ENCODE measurements around the gene MYL10. TPM values are rescaled to one million over a fixed set of nuclear protein-coding genes. Genes with fewer than 3 reads are reported as not detected.

Gene MYL10
- total RNA-seq, 1 experiment from 2014 or later: not detected

GRCh38 chr7:101631224-101631714, 2.2 kb upstream of the MYL10 start (continued):
- TF ChIP-seq SP1 (IDR thresholded peaks at IDR 0.05; ENCODE audit: low read depth) (no peak), TCF7L2 (IDR thresholded peaks at IDR 0.05; ENCODE audit: borderline replicate concordance, extremely low read depth, insufficient read depth, insufficient read length) (no peak), ELF1 (IDR thresholded peaks at IDR 0.05; ENCODE audit: borderline replicate concordance, low read depth) (no peak), FOSL1 (IDR thresholded peaks at IDR 0.05; ENCODE audit: low read depth) (no peak), EZH2phosphoT487 (IDR thresholded peaks at IDR 0.05; ENCODE audit: borderline replicate concordance) (no peak), CBX3 (IDR thresholded peaks at IDR 0.05; ENCODE audit: low read depth) (no peak), POLR2AphosphoS5 (IDR thresholded peaks at IDR 0.05; ENCODE audit: low read depth, low read length) (no peak), YY1 (IDR thresholded peaks at IDR 0.05; ENCODE audit: extremely low read depth, insufficient replicate concordance, low read depth, low read length) (no peak), ZFX (IDR thresholded peaks at IDR 0.05) (no peak)

DNA sequence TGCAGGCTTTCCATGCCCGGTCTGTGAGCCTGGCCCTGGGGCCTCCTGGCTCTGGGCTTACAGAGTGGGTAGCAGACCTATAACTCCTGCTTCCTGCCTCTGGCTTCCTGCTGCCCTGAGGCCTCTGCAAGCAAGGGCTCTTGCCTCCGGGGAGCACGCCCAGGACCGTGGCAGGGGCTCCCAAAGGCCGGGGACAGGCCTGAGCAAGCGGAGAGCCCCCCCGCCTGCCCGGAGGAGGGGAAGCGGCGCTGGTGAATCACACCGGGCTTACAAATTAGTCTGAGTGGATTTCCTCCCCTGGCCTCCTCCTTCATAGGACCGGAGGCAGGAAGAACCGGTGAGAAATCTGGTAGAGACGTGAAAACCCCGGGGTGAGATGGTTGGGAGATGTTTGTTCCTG, 1.5 kb upstream of the MYL10 start:
- ChIA-PET CTCF (no interaction called here), POLR2A (no interaction called here), RAD21 (ENCODE audit: low non-redundant PET in 1 of 2, low total read pairs in 2 of 2, uncharacterized antibody in 2 of 2, unreplicated experiment in 2 of 2) (no interaction called here)
- no peaks in the 10 kb centered on the region for H4K20me1 ChIP-seq (ENCODE audit: insufficient read depth)
- no peak overlapping the region for H3K4me3 ChIP-seq (replicated peaks in 1 of 2; ENCODE audit: low read depth in 1 of 2, low read length in 2 of 2)
- H3K9me3 ChIP-seq (ENCODE audit: control insufficient read depth in 1 of 2, insufficient read depth in 1 of 2, low read depth in 1 of 2, low read length in 2 of 2): peaks cover 0 to 6% of the 10 kb centered on the region in 2 experiments; a peak in 1 of 4 replicates
- no peak for ATAC-seq
- H3K79me2 ChIP-seq (ENCODE audit: insufficient read depth, low read length): no peaks in the 10 kb centered on the region
- H3K36me3 ChIP-seq (ENCODE audit: control insufficient read depth in 1 of 2, insufficient read depth in 2 of 2, low read length in 2 of 2): no peaks in the 10 kb centered on the region
- peaks cover 0 to 3% of the 10 kb centered on the region in 2 experiments; a peak in 1 of 4 replicates for H3K4me1 ChIP-seq (ENCODE audit: control insufficient read depth in 1 of 2, insufficient read depth in 2 of 2, low read length in 2 of 2)
- H3K27me3 ChIP-seq (ENCODE audit: insufficient read depth, low read length): no peaks in the 10 kb centered on the region
- no peak for DNase-seq (ENCODE audit: low read depth, low spot score)
- no peak overlapping the region for H3K4me2 ChIP-seq (ENCODE audit: low read length)
- intact Hi-C loops (cut with micrococcal nuclease): no loop called here
- BruUV-seq (replicated peaks): no TSS peak
- no peak overlapping the region for H3K9ac ChIP-seq (ENCODE audit: low read length)
- no peaks in the 10 kb centered on the region for H3K9me2 ChIP-seq (ENCODE audit: insufficient read depth)
- no peak overlapping the region for H3K27ac ChIP-seq (ENCODE audit: low read depth, low read length)
- H2AFZ ChIP-seq (ENCODE audit: low read depth, low read length, poor library complexity, severe bottlenecking): no peak overlapping the region
- TF ChIP-seq ZNF274 (IDR thresholded peaks at IDR 0.05; ENCODE audit: low read depth, low read length): no peak
- TF ChIP-seq POLR2A (IDR thresholded peaks at IDR 0.05; ENCODE audit: borderline replicate concordance, extremely low read depth, insufficient read depth, insufficient read length): no peak
- no peak for TF ChIP-seq ZBTB33 (IDR thresholded peaks at IDR 0.05; ENCODE audit: extremely low read depth, insufficient replicate concordance, low read length)
- no peak for TF ChIP-seq EGR1 (IDR thresholded peaks at IDR 0.05; ENCODE audit: low read depth)
- no peak for TF ChIP-seq MAX (IDR thresholded peaks at IDR 0.05)
- no peak for TF ChIP-seq SP1 (IDR thresholded peaks at IDR 0.05; ENCODE audit: low read depth)
- TF ChIP-seq YY1 (IDR thresholded peaks at IDR 0.05; ENCODE audit: extremely low read depth, insufficient replicate concordance, low read depth, low read length): no peak
- TF ChIP-seq SIN3A (IDR thresholded peaks at IDR 0.05; ENCODE audit: low read depth): no peak
- TF ChIP-seq ELF1 (IDR thresholded peaks at IDR 0.05; ENCODE audit: borderline replicate concordance, low read depth): no peak
- no peak for TF ChIP-seq EZH2phosphoT487 (IDR thresholded peaks at IDR 0.05; ENCODE audit: borderline replicate concordance)
- no peak for TF ChIP-seq ATF3 (IDR thresholded peaks at IDR 0.05)
- no peak for TF ChIP-seq TCF7L2 (IDR thresholded peaks at IDR 0.05; ENCODE audit: borderline replicate concordance, extremely low read depth, insufficient read depth, insufficient read length)
- TF ChIP-seq EZH2 (IDR thresholded peaks at IDR 0.05): no peak
- no peak for TF ChIP-seq ZFX (IDR thresholded peaks at IDR 0.05)
- TF ChIP-seq, protein P1, sequence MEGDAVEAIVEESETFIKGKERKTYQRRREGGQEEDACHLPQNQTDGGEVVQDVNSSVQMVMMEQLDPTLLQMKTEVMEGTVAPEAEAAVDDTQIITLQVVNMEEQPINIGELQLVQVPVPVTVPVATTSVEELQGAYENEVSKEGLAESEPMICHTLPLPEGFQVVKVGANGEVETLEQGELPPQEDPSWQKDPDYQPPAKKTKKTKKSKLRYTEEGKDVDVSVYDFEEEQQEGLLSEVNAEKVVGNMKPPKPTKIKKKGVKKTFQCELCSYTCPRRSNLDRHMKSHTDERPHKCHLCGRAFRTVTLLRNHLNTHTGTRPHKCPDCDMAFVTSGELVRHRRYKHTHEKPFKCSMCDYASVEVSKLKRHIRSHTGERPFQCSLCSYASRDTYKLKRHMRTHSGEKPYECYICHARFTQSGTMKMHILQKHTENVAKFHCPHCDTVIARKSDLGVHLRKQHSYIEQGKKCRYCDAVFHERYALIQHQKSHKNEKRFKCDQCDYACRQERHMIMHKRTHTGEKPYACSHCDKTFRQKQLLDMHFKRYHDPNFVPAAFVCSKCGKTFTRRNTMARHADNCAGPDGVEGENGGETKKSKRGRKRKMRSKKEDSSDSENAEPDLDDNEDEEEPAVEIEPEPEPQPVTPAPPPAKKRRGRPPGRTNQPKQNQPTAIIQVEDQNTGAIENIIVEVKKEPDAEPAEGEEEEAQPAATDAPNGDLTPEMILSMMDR (IDR thresholded peaks at IDR 0.05 in 2 of 3, conservative IDR thresholded peaks at IDR 0.05 in 1 of 3; ENCODE audit: borderline replicate concordance in 1 of 3, insufficient read depth in 1 of 3, low read depth in 2 of 3, low read length in 2 of 3): no peak
- TF ChIP-seq CEBPB (IDR thresholded peaks at IDR 0.05; ENCODE audit: low read depth): no peak
- TF ChIP-seq CBX3 (IDR thresholded peaks at IDR 0.05; ENCODE audit: low read depth): no peak
